ENCODE measurements around the gene RBFOX1.

The RBFOX1 gene

GRCh38 chr16:7503666-7504065 lies 171.0 kb downstream of the RBFOX1 start:
- H3K27ac ChIP-seq (ENCODE audit: poor library complexity, severe bottlenecking) = no peak overlapping the region
- ATAC-seq (ENCODE audit: low read depth) (no peak), DNase-seq (ENCODE audit: low spot score) (no peak)
- TF ChIP-seq CTCF (IDR thresholded peaks at IDR 0.05; ENCODE audit: poor library complexity, severe bottlenecking) = no peak
- H3K9me3 ChIP-seq (ENCODE audit: severe bottlenecking) = no peaks in the 10 kb centered on the region
- no peaks in the 10 kb centered on the region for H3K4me1 ChIP-seq (ENCODE audit: insufficient read depth, poor library complexity, severe bottlenecking)
- no peaks in the 10 kb centered on the region for H3K36me3 ChIP-seq (ENCODE audit: low read depth)
- H3K4me3 ChIP-seq (ENCODE audit: severe bottlenecking) = no peak overlapping the region
- H3K27me3 ChIP-seq (ENCODE audit: insufficient read depth, poor library complexity, severe bottlenecking) = no peaks in the 10 kb centered on the region

- Histone ChIP-seq H3K4me3 (ENCODE audit: severe bottlenecking) (no peak overlapping the region), H3K27ac (ENCODE audit: poor library complexity, severe bottlenecking) (no peak overlapping the region), H3K36me3 (ENCODE audit: low read depth) (no peaks in the 10 kb centered on the region), H3K4me1 (ENCODE audit: insufficient read depth, poor library complexity, severe bottlenecking) (no peaks in the 10 kb centered on the region), H3K9me3 (ENCODE audit: severe bottlenecking) (no peaks in the 10 kb centered on the region), H3K27me3 (ENCODE audit: insufficient read depth, poor library complexity, severe bottlenecking) (no peaks in the 10 kb centered on the region)
- DNase-seq (ENCODE audit: low spot score) (no peak), ATAC-seq (ENCODE audit: low read depth) (no peak)
- TF ChIP-seq CTCF (IDR thresholded peaks at IDR 0.05; ENCODE audit: poor library complexity, severe bottlenecking) = no peak
Observed at GRCh38 chr16:7504844-7505243, 172.2 kb downstream of the RBFOX1 start.

- TF ChIP-seq CTCF (IDR thresholded peaks at IDR 0.05; ENCODE audit: poor library complexity, severe bottlenecking) = no peak
- no peaks in the 10 kb centered on the region for H3K36me3 ChIP-seq (ENCODE audit: low read depth)
- no peaks in the 10 kb centered on the region for H3K27me3 ChIP-seq (ENCODE audit: insufficient read depth, poor library complexity, severe bottlenecking)
- H3K4me1 ChIP-seq (ENCODE audit: insufficient read depth, poor library complexity, severe bottlenecking) = no peaks in the 10 kb centered on the region
- ATAC-seq (ENCODE audit: low read depth) = no peak
- no peak overlapping the region for H3K4me3 ChIP-seq (ENCODE audit: severe bottlenecking)
- H3K9me3 ChIP-seq (ENCODE audit: severe bottlenecking) = no peaks in the 10 kb centered on the region
- DNase-seq (ENCODE audit: low spot score) = no peak
- no peak overlapping the region for H3K27ac ChIP-seq (ENCODE audit: poor library complexity, severe bottlenecking)
Observed at GRCh38 chr16:7505495-7505894, 172.8 kb downstream of the RBFOX1 start.

GRCh38 chr16:7506363-7506762 lies 173.7 kb downstream of the RBFOX1 start:
- Histone ChIP-seq H3K27me3 (ENCODE audit: insufficient read depth, poor library complexity, severe bottlenecking) (no peaks in the 10 kb centered on the region), H3K4me3 (ENCODE audit: severe bottlenecking) (no peak overlapping the region), H3K4me1 (ENCODE audit: insufficient read depth, poor library complexity, severe bottlenecking) (no peaks in the 10 kb centered on the region), H3K9me3 (ENCODE audit: severe bottlenecking) (no peaks in the 10 kb centered on the region), H3K27ac (ENCODE audit: poor library complexity, severe bottlenecking) (no peak overlapping the region), H3K36me3 (ENCODE audit: low read depth) (no peaks in the 10 kb centered on the region)
- TF ChIP-seq CTCF (IDR thresholded peaks at IDR 0.05; ENCODE audit: poor library complexity, severe bottlenecking) = no peak
- no peak for ATAC-seq (ENCODE audit: low read depth)
- DNase-seq (ENCODE audit: low spot score) = no peak

GRCh38 chr16:7508656-7509055 lies 176.0 kb downstream of the RBFOX1 start:
- ATAC-seq (ENCODE audit: low read depth) (no peak), DNase-seq (ENCODE audit: low spot score) (no peak)
- H3K4me1 ChIP-seq (ENCODE audit: insufficient read depth, poor library complexity, severe bottlenecking) = no peaks in the 10 kb centered on the region
- H3K36me3 ChIP-seq (ENCODE audit: low read depth) = no peaks in the 10 kb centered on the region
- no peaks in the 10 kb centered on the region for H3K9me3 ChIP-seq (ENCODE audit: severe bottlenecking)
- no peak overlapping the region for H3K27ac ChIP-seq (ENCODE audit: poor library complexity, severe bottlenecking)
- H3K27me3 ChIP-seq (ENCODE audit: insufficient read depth, poor library complexity, severe bottlenecking) = no peaks in the 10 kb centered on the region
- no peak for TF ChIP-seq CTCF (IDR thresholded peaks at IDR 0.05; ENCODE audit: poor library complexity, severe bottlenecking)
- H3K4me3 ChIP-seq (ENCODE audit: severe bottlenecking) = no peak overlapping the region

Measured in RWPE2 (cell line).